ENCODE results near the gene BACH2.

DNA sequence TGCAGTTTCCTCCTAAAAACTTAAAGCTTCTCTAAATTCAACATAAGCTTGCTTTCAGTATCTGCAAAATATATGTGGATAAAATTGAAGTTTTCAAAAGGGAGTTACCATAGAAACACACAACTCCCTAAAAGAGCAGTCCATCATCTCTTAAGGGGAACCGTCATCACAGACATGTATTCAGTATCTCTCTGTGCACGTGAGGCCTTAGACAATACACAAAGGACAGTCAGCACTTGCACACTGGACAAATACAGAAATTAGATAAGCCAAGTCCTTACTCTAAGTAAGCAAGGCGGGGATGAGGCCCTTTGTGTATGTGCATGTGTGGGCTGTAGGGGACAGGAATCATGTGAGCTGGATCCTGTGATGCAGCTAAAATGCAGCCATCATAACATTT is 136.6 kb downstream of the BACH2 start:
- TF ChIP-seq CTCF (IDR thresholded peaks at IDR 0.05) (no peak), POLR2A (IDR thresholded peaks at IDR 0.05) (no peak)
